Measurements from ENCODE around the gene ERCC1.
"Not testable (repeated sequence)": the region's sequence is repeated elsewhere in the genome, so short reads cannot be mapped to it uniquely, and the experiment has no call there.

The ERCC1 gene

DNA sequence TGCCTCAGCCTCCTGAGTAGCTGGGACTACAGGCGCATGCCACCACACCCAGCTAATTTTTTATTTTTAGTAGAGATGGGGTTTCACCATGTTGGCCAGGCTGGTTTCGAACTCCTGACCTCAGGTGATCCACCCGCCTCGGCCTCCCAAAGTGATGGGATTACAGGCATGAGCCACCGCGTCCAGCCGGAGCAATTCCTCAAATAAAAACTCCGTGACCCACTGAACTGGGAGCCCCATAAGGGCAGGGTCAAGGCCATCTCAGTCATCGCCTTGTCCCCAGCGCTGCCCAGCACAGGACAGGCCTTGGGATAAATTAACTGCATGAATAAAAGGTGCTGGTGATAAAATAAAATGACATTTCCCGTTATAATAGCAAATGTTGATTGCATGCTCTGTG is 6.2 kb upstream of the ERCC1 start:
- DNase-seq (ENCODE audit: low spot score) = not testable (repeated sequence)

- no peak for DNase-seq (ENCODE audit: low spot score)
Observed at GRCh38 chr19:45428384-45429231, 4.9 kb upstream of the ERCC1 start.

DNA sequence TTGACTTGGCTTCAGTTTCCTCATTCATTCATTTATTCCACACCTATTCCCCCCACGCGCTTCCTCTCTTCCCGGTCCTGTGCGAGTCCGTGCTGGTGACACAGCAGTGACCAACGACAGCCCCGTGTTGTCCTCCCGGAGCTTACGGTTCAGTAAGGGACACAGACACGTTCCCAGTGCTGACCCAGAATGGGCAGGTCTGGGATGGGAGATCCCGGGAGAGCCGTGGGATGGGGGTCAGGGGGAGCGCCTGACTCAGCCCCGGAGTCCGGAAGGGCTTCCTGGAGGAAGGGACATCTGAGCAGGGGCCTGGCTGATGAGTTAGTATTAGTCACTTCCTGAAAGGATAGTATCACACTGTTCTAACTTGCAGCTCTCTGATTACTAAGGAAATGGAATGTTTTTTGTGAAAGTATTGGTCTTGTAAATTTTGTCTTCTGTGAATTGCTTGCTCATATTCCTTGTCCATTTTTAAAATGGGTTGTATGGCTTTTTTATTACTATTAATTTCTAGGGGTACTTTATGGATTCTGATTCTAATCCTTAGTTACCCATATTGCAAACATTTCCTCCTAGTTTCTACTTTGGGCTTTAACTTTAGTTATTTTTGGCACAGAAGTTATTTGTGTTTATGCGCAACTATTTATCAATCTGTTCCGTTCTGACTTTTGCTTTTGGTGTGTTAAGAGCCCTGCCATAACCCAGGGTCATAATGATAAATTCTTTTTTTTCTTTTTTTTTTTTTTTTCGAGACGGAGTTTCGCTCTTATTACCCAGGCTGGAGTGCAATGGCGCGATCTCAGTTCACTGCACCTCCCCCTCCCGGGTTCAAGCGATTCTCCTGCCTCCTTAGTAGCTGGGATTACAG is 708 bp upstream of the ERCC1 start:
- DNase-seq (ENCODE audit: low spot score) = no peak

GRCh38 chr19:45423033-45423588 is 606 bp downstream of the ERCC1 start:
- no peak for DNase-seq (ENCODE audit: low spot score)

- no peak for DNase-seq (ENCODE audit: low spot score)
Observed at GRCh38 chr19:45421947-45422498, 1.7 kb downstream of the ERCC1 start.

GRCh38 chr19:45420871-45421270 is 2.8 kb downstream of the ERCC1 start:
- no peak for DNase-seq (ENCODE audit: low spot score)

GRCh38 chr19:45420356-45420755 is 3.4 kb downstream of the ERCC1 start:
- DNase-seq (ENCODE audit: low spot score) = no peak

DNA sequence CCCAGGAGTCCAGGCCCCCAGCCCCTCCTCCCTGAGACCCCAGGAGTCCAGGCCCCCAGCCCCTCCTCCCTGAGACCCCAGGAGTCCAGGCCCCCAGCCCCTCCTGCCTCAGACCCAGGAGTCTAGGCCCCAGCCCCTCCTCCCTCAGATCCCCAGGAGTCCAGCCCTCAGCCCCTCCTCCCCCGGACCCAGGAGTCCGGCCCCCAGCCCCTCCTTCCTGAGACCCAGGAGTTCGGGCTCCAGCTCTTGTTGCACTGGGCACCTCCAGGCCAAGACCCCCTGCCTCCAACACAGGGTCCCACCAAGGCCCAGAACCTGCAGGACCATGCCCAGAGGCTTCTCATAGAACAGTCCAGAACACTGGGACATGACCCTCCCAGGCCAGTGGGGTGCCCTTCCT is 3.8 kb downstream of the ERCC1 start:
- no peak for DNase-seq (ENCODE audit: low spot score)

- no peak for DNase-seq (ENCODE audit: low spot score)
Observed at GRCh38 chr19:45419396-45419795, 4.3 kb downstream of the ERCC1 start.

DNA sequence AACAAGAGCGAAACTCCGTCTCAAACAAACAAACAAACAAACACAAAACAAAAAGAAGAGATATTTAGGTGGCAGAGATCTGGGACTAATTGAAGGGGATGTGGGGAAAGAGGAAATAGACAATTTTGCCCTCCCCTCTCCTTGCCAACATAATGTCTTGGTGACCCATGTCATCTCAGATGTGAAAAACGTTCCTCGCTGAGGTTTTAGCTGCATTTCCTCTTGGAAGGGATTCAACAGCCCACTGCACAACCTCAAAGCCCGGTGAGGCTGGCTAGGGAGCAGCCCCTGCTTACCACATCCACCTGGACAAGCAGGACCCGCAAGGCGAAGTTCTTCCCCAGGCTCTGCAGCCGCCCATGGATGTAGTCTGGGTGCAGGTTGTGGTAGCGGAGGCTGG is 4.9 kb downstream of the ERCC1 start:
- no peak for DNase-seq (ENCODE audit: low spot score)

- DNase-seq (ENCODE audit: low spot score) = no peak
Observed at GRCh38 chr19:45417151-45417550, 6.6 kb downstream of the ERCC1 start.

DNA sequence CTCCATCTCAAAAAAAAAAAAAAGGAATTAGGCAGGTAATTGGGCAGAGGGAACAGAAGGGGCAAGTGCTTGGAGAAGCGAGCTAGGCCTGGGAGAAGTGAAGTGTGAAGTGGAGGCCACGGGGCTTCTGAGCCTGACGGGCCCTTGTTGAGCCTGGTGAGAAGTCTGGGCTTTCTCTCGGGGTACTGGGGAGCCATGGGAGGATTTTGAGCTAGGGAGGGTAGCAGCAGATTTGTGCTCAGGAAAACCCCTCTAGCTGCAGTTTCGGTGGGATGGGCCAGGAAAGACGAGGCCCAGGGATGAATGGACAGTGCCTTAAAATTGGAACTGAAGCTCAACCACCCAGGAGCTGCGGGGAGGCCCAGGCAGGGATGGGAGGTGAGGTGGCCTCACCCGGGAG is 9.2 kb downstream of the ERCC1 start:
- no peak for DNase-seq (ENCODE audit: low spot score)

DNA sequence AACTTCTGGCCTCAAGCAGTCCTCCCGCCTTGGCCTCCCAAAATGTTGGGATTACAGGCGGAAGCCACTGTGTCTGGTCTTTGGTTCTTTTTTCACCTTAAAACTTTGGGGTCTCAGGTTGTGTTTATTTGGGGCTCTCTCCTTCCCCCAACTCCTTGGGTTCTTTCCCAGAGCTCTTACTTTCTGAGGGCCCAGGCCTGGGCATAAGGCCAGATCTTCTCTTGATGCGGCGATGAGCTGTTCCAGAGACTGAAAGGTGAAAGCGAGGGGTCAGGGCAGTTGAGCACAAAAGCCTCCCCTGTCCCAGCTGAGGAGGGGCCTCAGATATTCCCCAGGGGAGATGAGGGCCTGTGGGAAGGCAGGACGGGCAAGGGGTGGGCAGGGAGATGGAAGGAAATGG is 10.2 kb downstream of the ERCC1 start:
- DNase-seq (ENCODE audit: low spot score) = no peak

GRCh38 chr19:45410330-45410729 is 13.4 kb downstream of the ERCC1 start:
- DNase-seq (ENCODE audit: low spot score) = not testable (repeated sequence)

DNA sequence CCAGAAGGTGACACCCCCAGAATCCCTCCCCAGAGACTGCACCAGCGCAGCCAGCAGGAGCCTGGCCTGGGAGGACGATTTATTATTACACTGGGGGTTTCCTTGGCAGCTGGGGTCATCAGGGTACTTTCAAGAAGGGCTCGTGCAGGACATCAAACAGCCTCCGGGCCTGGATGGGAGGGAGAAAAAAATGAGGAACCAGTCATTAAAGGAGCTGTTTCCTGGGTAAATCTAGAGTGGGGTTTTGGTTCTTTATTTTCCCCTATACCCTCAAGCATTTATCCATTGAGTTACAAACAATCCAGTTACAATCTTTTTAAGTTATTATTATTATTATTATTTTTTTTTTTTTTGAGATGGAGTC is 14.2 kb downstream of the ERCC1 start:
- DNase-seq (ENCODE audit: low spot score) = no peak

DNA sequence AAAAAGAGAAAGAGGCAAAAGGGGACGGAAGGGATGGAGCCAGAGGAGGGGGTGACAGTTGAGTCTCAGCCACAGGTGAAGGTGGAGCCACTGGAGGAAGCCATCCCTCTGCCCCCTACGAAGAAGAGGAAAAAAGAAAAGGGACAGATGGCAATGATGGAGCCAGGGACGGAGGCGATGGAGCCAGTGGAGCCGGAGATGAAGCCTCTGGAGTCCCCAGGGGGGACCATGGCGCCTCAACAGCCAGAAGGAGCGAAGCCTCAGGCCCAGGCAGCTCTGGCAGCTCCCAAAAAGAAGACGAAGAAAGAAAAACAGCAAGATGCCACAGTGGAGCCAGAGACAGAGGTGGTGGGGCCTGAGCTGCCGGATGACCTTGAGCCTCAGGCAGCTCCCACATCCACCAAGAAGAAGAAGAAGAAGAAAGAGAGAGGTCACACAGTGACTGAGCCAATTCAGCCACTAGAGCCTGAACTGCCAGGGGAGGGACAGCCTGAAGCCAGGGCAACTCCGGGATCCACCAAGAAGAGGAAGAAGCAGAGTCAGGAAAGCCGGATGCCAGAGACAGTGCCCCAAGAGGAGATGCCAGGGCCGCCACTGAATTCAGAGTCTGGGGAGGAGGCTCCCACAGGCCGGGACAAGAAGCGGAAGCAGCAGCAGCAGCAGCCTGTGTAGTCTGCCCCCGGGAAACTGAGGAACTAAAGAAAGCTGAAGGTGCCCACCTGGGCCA is 14.7 kb downstream of the ERCC1 start:
- DNase-seq (ENCODE audit: low spot score) = no peak

DNA sequence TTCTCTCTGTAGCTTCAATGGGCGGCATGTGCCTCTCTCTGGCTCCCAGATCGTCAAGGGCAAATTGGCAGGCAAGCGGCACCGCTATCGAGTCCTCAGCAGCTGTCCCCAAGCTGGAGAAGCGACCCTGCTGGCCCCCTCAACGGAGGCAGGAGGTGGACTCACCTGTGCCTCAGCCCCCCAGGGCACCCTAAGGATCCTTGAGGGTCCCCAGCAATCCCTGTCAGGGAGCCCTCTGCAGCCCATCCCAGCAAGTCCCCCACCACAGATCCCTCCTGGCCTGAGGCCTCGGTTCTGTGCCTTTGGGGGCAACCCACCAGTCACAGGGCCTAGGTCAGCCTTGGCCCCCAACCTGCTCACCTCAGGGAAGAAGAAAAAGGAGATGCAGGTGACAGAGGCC is 15.6 kb downstream of the ERCC1 start:
- DNase-seq (ENCODE audit: low spot score) = no peak

DNA sequence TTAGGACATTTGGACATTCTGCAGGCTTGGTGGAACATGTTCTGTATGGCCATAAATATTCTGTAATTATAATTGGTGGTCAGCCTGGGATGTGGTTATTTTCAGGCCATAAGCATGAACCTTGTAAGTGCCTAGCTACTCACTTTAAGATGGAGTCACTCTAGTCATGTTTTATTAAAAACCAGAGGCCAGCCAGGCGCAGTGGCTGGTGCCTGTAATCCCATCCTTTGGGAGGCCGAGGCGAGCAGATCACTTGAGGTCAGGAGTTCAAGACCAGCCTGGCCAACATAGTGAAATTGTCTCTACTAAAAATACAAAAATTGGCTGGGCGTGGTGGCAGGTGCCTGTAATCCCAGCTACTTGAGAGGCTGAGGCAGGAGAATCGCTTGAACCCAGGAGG is 16.1 kb downstream of the ERCC1 start:
- not testable (repeated sequence) for DNase-seq (ENCODE audit: low spot score)

DNA sequence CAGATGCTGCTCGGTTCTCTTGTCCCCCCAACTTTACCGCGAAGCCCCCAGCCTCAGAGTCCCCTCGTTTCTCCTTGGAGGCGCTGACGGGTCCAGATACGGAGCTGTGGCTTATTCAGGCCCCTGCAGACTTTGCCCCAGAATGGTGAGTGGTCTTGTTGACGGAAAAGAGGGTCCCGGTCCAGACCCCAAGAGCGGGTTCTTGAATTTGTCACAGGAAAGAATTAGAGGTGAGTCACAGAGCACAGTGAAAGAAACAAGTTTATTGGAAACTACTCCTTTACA is 16.7 kb downstream of the ERCC1 start:
- no peak for DNase-seq (ENCODE audit: low spot score)

- DNase-seq (ENCODE audit: low spot score) = peak; percentile 87
Observed at GRCh38 chr19:45406226-45407090, 17.3 kb downstream of the ERCC1 start, which contains the start of gene POLR1G. TSS of gene POLR1G (plus strand) at chr19:45406644. CDS start at chr19:45406697, 53 bp downstream.

Data from left forelimb (tissue), 1 donor.